ENCODE data around the gene FAM181A. TPM values are rescaled to one million over a fixed set of nuclear protein-coding genes. Genes with fewer than 3 reads are reported as not detected.

The FAM181A gene
- polyA plus RNA-seq, 1 donor from 2014 or later: 0.43 TPM

DNA sequence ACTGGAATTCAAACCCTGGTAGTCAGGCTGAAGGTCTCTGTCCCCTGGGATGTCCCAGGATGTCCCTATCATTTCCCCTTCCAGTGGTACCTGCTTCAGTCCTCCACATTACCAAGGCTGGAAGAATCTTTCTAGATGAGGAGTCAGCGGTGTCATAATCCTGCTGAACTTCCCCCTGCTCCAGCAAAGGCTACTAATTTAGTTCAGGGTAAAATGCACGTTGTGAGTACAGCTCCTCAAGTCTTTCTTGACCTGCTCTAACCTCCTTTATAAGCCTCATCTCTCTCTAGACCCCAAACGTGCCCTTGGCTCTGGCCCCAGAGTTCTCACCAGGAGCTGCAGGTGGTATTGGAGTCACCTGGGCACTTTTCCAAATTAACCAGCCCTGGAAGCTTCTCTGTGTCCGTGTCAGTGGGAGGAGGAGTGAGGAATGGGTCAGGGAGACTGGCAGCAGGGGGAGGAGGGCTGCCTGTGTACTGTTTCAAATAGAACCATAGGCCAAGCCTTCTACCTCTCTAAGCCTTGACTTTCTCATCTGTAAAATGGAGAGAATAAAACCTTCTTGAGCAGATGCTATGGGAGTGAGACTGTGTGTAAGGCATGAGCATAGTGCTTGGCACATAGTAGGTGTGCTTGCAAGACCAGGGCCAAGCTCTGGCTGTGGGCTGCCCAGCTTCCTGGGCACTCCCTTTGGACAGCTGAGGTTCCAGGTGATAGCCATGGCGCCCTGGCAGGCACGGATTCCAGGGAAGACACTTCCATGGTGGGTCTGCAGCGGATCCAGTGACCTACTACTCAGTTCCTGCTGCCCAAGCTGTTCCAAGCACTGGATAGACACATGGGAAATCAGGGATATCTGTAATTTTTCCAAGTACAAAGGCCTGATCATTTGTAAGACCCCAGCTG, 24.7 kb downstream of the FAM181A start (continued):
- TF ChIP-seq, protein P1, sequence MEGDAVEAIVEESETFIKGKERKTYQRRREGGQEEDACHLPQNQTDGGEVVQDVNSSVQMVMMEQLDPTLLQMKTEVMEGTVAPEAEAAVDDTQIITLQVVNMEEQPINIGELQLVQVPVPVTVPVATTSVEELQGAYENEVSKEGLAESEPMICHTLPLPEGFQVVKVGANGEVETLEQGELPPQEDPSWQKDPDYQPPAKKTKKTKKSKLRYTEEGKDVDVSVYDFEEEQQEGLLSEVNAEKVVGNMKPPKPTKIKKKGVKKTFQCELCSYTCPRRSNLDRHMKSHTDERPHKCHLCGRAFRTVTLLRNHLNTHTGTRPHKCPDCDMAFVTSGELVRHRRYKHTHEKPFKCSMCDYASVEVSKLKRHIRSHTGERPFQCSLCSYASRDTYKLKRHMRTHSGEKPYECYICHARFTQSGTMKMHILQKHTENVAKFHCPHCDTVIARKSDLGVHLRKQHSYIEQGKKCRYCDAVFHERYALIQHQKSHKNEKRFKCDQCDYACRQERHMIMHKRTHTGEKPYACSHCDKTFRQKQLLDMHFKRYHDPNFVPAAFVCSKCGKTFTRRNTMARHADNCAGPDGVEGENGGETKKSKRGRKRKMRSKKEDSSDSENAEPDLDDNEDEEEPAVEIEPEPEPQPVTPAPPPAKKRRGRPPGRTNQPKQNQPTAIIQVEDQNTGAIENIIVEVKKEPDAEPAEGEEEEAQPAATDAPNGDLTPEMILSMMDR (IDR thresholded peaks at IDR 0.05; ENCODE audit: poor library complexity, severe bottlenecking): no peak

DNA sequence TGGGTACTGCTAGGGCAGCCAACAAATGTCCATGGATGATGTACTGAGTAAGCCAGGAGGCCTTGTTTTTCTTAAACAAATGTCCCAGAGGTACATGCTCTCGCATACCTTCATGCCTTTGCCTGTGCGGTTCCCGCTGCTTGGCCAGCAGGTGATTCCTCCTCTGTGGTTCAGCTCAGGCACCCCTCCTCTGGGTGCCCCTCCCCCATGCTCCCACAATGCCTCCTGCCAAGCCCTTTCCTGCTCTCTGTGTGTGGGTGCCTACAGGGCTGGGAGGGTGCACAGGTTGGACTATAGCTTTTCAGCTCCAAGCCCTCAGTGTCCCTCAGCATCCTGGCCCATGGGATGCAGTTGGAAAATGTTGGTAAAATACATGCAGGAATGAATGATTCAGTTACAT, 25.7 kb downstream of the FAM181A start:
- no peaks in the 10 kb centered on the region for H4K20me1 ChIP-seq (ENCODE audit: insufficient read depth)
- no peak overlapping the region for H3K4me3 ChIP-seq (ENCODE audit: low read length)
- H3K4me2 ChIP-seq (ENCODE audit: low read length): no peak overlapping the region
- TF ChIP-seq, protein P1 (IDR thresholded peaks at IDR 0.05; ENCODE audit: poor library complexity, severe bottlenecking): no peak
- no peak for TF ChIP-seq RAD21 (conservative IDR thresholded peaks at IDR 0.05)
- no peak for TF ChIP-seq POLR2AphosphoS5 (IDR thresholded peaks at IDR 0.05)
- no peak for TF ChIP-seq EZH2 (IDR thresholded peaks at IDR 0.05; ENCODE audit: borderline replicate concordance, insufficient read depth, low read length, poor library complexity, severe bottlenecking)
- TF ChIP-seq MXI1 (conservative IDR thresholded peaks at IDR 0.05; ENCODE audit: poor library complexity, severe bottlenecking): no peak
- TF ChIP-seq SMC3 (conservative IDR thresholded peaks at IDR 0.05; ENCODE audit: poor library complexity): no peak
- no peak for TF ChIP-seq EP300 (conservative IDR thresholded peaks at IDR 0.05; ENCODE audit: poor library complexity, severe bottlenecking)
- TF ChIP-seq REST (IDR thresholded peaks at IDR 0.05; ENCODE audit: borderline replicate concordance): no peak
- TF ChIP-seq TAF1 (IDR thresholded peaks at IDR 0.05; ENCODE audit: low read depth): no peak
- no peaks in the 10 kb centered on the region for H3F3A ChIP-seq (ENCODE audit: insufficient read depth, low read length, poor library complexity, severe bottlenecking)
- H3K79me2 ChIP-seq (replicated peaks; ENCODE audit: insufficient read depth, low read length): no peaks in the 10 kb centered on the region
- H3K9me3 ChIP-seq (ENCODE audit: low read length): no peaks in the 10 kb centered on the region
- H3K9ac ChIP-seq (ENCODE audit: low read length): no peak overlapping the region
- no peak overlapping the region for H3K27ac ChIP-seq (ENCODE audit: low read length)
- no peaks in the 10 kb centered on the region for H3K9me2 ChIP-seq (ENCODE audit: insufficient read depth, low read length)
- no peak overlapping the region for H2AFZ ChIP-seq (ENCODE audit: low read depth, low read length)
- no peaks in the 10 kb centered on the region for H3K36me3 ChIP-seq (ENCODE audit: insufficient read depth, low read length)
- no peaks in the 10 kb centered on the region for H3K27me3 ChIP-seq (ENCODE audit: insufficient read depth, low read depth, low read length)
